Muscle of leg (tissue), 11 donors: ENCODE results near the gene OTOG. TPM values are rescaled to one million over a fixed set of nuclear protein-coding genes. Genes with fewer than 3 reads are reported as not detected.

ENCODE experiments used
- DNase-seq: peaks from one replicate; pipeline ENCODE4 v3.0.0; 2013
- H3K27ac ChIP-seq: one replicate; pipeline ENCODE4 v1.5.1; 2013; ENCODE audit warnings: mild to moderate bottlenecking, low read length, control low read depth
- H3K27me3 ChIP-seq: one replicate; pipeline ENCODE4 v1.6.1; 2013; ENCODE audit warnings: low read length; ENCODE audit not compliant: control insufficient read depth, insufficient read depth
- H3K36me3 ChIP-seq: one replicate; pipeline ENCODE4 v1.6.1; 2013; ENCODE audit warnings: low read length; ENCODE audit not compliant: control insufficient read depth, insufficient read depth
- H3K4me1 ChIP-seq: one replicate; pipeline ENCODE4 v1.6.1; 2013; ENCODE audit warnings: low read length; ENCODE audit not compliant: control insufficient read depth, insufficient read depth
- H3K4me3 ChIP-seq: one replicate; pipeline ENCODE4 v1.5.1; 2013; ENCODE audit warnings: low read length, control low read depth
- H3K9me3 ChIP-seq: replicated peaks from 2 replicates; pipeline ENCODE4 v1.6.1; 2013; ENCODE audit warnings: low read depth, low read length; ENCODE audit not compliant: control insufficient read depth
- WGBS: methylation state at CpG from one replicate; pipeline ENCODE4 v1.1.5; 2013; ENCODE audit warnings: missing lambda C conversion rate; ENCODE audit not compliant: insufficient coverage; 5-methylcytosine and 5-hydroxymethylcytosine counted together
- polyA plus RNA-seq, 8 donors: library from polyadenylated mRNA; unstranded; fragments of 120-200 nt; gene quantifications; one replicate each; pipeline versions ENCODE4 v1.2.1 to v1.2.3, GENCODE V29; 2013; ENCODE audit warnings: inconsistent platforms in 1 of 8, low replicate concordance in 1 of 8; ENCODE audit not compliant: insufficient read length in 8 of 8, insufficient read depth in 1 of 8
- total RNA-seq: library from RNA; stranded (reverse); fragments of 120-200 nt; gene quantifications from one replicate; pipeline ENCODE4 v1.2.4, GENCODE V29; 2013

OTOG gene
- total and polyA plus RNA-seq, 9 donors = under 0.01 to 0.05 (median 0.04) TPM; not detected in 4

- H3K4me1 ChIP-seq = peaks cover 2% of the 10 kb centered on the region
- H3K36me3 ChIP-seq = no peaks in the 10 kb centered on the region
- no peaks in the 10 kb centered on the region for H3K9me3 ChIP-seq
- H3K27me3 ChIP-seq = peaks cover 11% of the 10 kb centered on the region
- H3K4me3 ChIP-seq = no peak overlapping the region
- no peak overlapping the region for H3K27ac ChIP-seq
- no peak for DNase-seq
- WGBS = 83% methylated on average over 6 of the region's 7 CpGs
Observed at GRCh38 chr11:17595526-17596309, 48.7 kb downstream of the OTOG start.

- Histone ChIP-seq H3K36me3 (no peaks in the 10 kb centered on the region), H3K9me3 (no peaks in the 10 kb centered on the region), H3K27ac (no peak overlapping the region), H3K4me1 (peaks cover 8% of the 10 kb centered on the region), H3K27me3 (peaks cover 8% of the 10 kb centered on the region), H3K4me3 (no peak overlapping the region)
- no peak for DNase-seq
- WGBS = 100% methylated on average over 1 of the region's 1 CpG
Observed at GRCh38 chr11:17596310-17596669, 49.2 kb downstream of the OTOG start.

- peaks cover 5% of the 10 kb centered on the region for H3K27me3 ChIP-seq
- no peak overlapping the region for H3K4me3 ChIP-seq
- WGBS = 79% methylated on average over 4 of the region's 7 CpGs
- H3K36me3 ChIP-seq = no peaks in the 10 kb centered on the region
- H3K4me1 ChIP-seq = peaks cover 12% of the 10 kb centered on the region
- no peak overlapping the region for H3K27ac ChIP-seq
- no peak for DNase-seq
- no peaks in the 10 kb centered on the region for H3K9me3 ChIP-seq
Observed at GRCh38 chr11:17596711-17597110, 49.7 kb downstream of the OTOG start.

GRCh38 chr11:17597770-17598169 is 50.7 kb downstream of the OTOG start:
- WGBS = 70% methylated on average over 5 of the region's 5 CpGs

GRCh38 chr11:17598700-17599459 is 51.8 kb downstream of the OTOG start:
- H3K9me3 ChIP-seq = no peaks in the 10 kb centered on the region
- H3K36me3 ChIP-seq = no peaks in the 10 kb centered on the region
- no peak overlapping the region for H3K27ac ChIP-seq
- no peak overlapping the region for H3K4me3 ChIP-seq
- WGBS = 23% methylated on average over 16 of the region's 17 CpGs
- peak; percentile 67 for DNase-seq
- peaks cover 25% of the 10 kb centered on the region for H3K4me1 ChIP-seq
- no peaks in the 10 kb centered on the region for H3K27me3 ChIP-seq

More at GRCh38 chr11:17597770-17598169, 50.7 kb downstream of the OTOG start:
- H3K9me3 ChIP-seq = no peaks in the 10 kb centered on the region
- H3K4me1 ChIP-seq = peaks cover 21% of the 10 kb centered on the region
- no peak overlapping the region for H3K27ac ChIP-seq
- H3K27me3 ChIP-seq = peaks cover 2% of the 10 kb centered on the region
- no peak overlapping the region for H3K4me3 ChIP-seq
- no peaks in the 10 kb centered on the region for H3K36me3 ChIP-seq
- no peak for DNase-seq

- peaks cover 25% of the 10 kb centered on the region for H3K4me1 ChIP-seq
Observed at GRCh38 chr11:17599460-17599925, 52.4 kb downstream of the OTOG start.

GRCh38 chr11:17600316-17601255 is 53.5 kb downstream of the OTOG start:
- H3K27me3 ChIP-seq = no peaks in the 10 kb centered on the region
- H3K27ac ChIP-seq = no peak overlapping the region
- H3K9me3 ChIP-seq = no peaks in the 10 kb centered on the region
- DNase-seq = no peak
- WGBS = 73% methylated on average over 14 of the region's 16 CpGs
- no peak overlapping the region for H3K4me3 ChIP-seq
- H3K4me1 ChIP-seq = peaks cover 25% of the 10 kb centered on the region
- H3K36me3 ChIP-seq = no peaks in the 10 kb centered on the region

More at GRCh38 chr11:17599460-17599925, 52.4 kb downstream of the OTOG start:
- H3K9me3 ChIP-seq = no peaks in the 10 kb centered on the region
- H3K4me3 ChIP-seq = no peak overlapping the region
- no peaks in the 10 kb centered on the region for H3K27me3 ChIP-seq
- DNase-seq = no peak
- H3K27ac ChIP-seq = no peak overlapping the region
- WGBS = 47% methylated on average over 9 of the region's 10 CpGs
- H3K36me3 ChIP-seq = no peaks in the 10 kb centered on the region

GRCh38 chr11:17601256-17601671 is 54.2 kb downstream of the OTOG start:
- Histone ChIP-seq H3K4me1 (peaks cover 32% of the 10 kb centered on the region), H3K4me3 (no peak overlapping the region), H3K36me3 (no peaks in the 10 kb centered on the region), H3K9me3 (no peaks in the 10 kb centered on the region), H3K27ac (no peak overlapping the region), H3K27me3 (no peaks in the 10 kb centered on the region)
- no peak for DNase-seq
- WGBS = 23% methylated on average over 4 of the region's 7 CpGs

GRCh38 chr11:17601676-17602075 is 54.6 kb downstream of the OTOG start:
- Histone ChIP-seq H3K4me3 (no peak overlapping the region), H3K27ac (no peak overlapping the region), H3K9me3 (no peaks in the 10 kb centered on the region), H3K36me3 (no peaks in the 10 kb centered on the region), H3K4me1 (peaks cover 35% of the 10 kb centered on the region), H3K27me3 (no peaks in the 10 kb centered on the region)
- WGBS = 100% methylated on average over 1 of the region's 4 CpGs
- DNase-seq = no peak
